Activated naive CD4-positive, alpha-beta T cell treated with anti-CD3 and anti-CD28 coated beads, Interleukin-2, amount 10 ng/mL, durations not matched to agents 7 days and 5 days (primary cell): ENCODE results near the gene CYTH2.

Source experiments
- CTCF ChIA-PET: fragments of 350-600 bp; sonication (Branson Sonifier 250); formaldehyde crosslinking; loops from one replicate; lab custom pipeline; 2021; ENCODE audit warnings: antibody characterized with exemption; lab: Charles Lee
- DNase-seq: peaks from one replicate; pipeline ENCODE4 v3.0.0-alpha.2; 2020
- H3K27ac Mint-ChIP-seq: one replicate; pipeline ENCODE4 v1.8.0; 2021; ENCODE audit warnings: mild to moderate bottlenecking, moderate library complexity, mixed read lengths
- H3K27me3 Mint-ChIP-seq: one replicate; pipeline ENCODE4 v1.8.0; 2021; ENCODE audit warnings: mild to moderate bottlenecking, mixed read lengths
- H3K36me3 Mint-ChIP-seq: one replicate; pipeline ENCODE4 v1.8.0; 2021; ENCODE audit warnings: mixed read lengths
- H3K4me1 Mint-ChIP-seq: one replicate; pipeline ENCODE4 v1.8.0; 2021; ENCODE audit warnings: mixed read lengths
- H3K4me3 Mint-ChIP-seq: one replicate; pipeline ENCODE4 v1.8.0; 2021; ENCODE audit warnings: mild to moderate bottlenecking, moderate library complexity, mixed read lengths
- H3K9me3 Mint-ChIP-seq: one replicate; pipeline ENCODE4 v1.8.0; 2021; ENCODE audit warnings: mixed read lengths

Gene CYTH2

GRCh38 chr19:48500830-48501493, 31.8 kb downstream of the CYTH2 start:
- Mint-ChIP-seq H3K27ac (peak overlapping the region; percentile 51), H3K27me3 (peaks cover 69% of the 10 kb centered on the region), H3K4me3 (peak overlapping the region; percentile 61), H3K9me3 (no peaks in the 10 kb centered on the region), H3K4me1 (peaks cover 29% of the 10 kb centered on the region), H3K36me3 (no peaks in the 10 kb centered on the region)
- no peak for DNase-seq
- CTCF ChIA-PET = interaction anchor here (1.2 kb wide), 1 partner anchor 11 kb away, joined by 4 read pairs; no protein-coding TSS in a partner anchor

GRCh38 chr19:48501494-48502349, 32.6 kb downstream of the CYTH2 start:
- DNase-seq = peak; percentile 88
- Mint-ChIP-seq H3K27me3 (peaks cover 62% of the 10 kb centered on the region), H3K27ac (peak overlapping the region; percentile 51), H3K4me3 (peak overlapping the region; percentile 61), H3K4me1 (peaks cover 29% of the 10 kb centered on the region), H3K36me3 (no peaks in the 10 kb centered on the region), H3K9me3 (no peaks in the 10 kb centered on the region)
- CTCF ChIA-PET = interaction anchor here (1.0 kb wide), 4 partner anchors 12 to 107 kb away, joined by 3 to 5 read pairs (median 3); no protein-coding TSS in a partner anchor

GRCh38 chr19:48502350-48503018, 33.3 kb downstream of the CYTH2 start:
- Mint-ChIP-seq H3K36me3 (no peaks in the 10 kb centered on the region), H3K27ac (no peak overlapping the region), H3K4me3 (peak overlapping the region; percentile 41), H3K9me3 (no peaks in the 10 kb centered on the region), H3K27me3 (peaks cover 54% of the 10 kb centered on the region), H3K4me1 (peaks cover 26% of the 10 kb centered on the region)
- CTCF ChIA-PET = interaction anchor here (1.0 kb wide), 4 partner anchors 13 to 106 kb away, joined by 3 to 5 read pairs (median 3); no protein-coding TSS in a partner anchor
- no peak for DNase-seq

DNA sequence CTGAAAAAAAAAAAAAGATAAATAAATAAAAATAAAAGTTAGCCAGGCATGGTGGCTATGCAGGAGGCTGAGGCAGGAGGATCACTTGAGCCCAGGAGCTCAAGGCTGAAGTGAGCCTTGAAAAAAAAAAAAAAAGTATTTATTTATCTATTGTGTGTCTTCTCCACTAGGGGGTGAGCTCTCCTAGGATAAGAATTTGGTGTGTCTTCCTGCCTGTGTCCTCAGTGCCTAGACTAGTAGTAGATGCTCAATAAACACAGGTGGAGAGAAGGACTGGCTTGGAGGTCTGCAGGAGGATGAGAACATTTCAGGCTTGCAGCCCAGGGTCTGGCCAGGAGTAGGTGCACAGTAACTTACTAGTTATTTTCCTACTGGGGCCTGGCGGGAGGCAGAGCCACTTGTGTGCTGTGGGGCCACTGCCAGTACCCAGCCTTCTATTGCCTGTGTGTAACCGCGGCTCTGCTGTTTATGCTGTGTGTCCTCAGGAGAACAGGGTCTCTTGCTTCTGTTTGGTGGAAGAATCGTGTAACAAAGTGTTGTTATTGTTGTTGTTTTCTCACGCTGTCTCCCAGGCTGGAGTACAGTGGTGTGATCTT, 37.1 kb downstream of the CYTH2 start:
- Mint-ChIP-seq H3K9me3 (no peaks in the 10 kb centered on the region), H3K4me3 (no peak overlapping the region), H3K4me1 (peaks cover 27% of the 10 kb centered on the region), H3K27me3 (peaks cover 36% of the 10 kb centered on the region), H3K36me3 (no peaks in the 10 kb centered on the region), H3K27ac (no peak overlapping the region)
- DNase-seq = peak; percentile 37
- CTCF ChIA-PET = interaction anchor here (0.6 to 6.3 kb wide), 14 partner anchors 13 to 172 kb away, joined by 3 to 138 read pairs (median 4); partner anchors contain the start of gene SPACA4

GRCh38 chr19:48507911-48508439, 38.8 kb downstream of the CYTH2 start:
- Mint-ChIP-seq H3K36me3 (no peaks in the 10 kb centered on the region), H3K27ac (no peak overlapping the region), H3K4me3 (no peak overlapping the region), H3K9me3 (no peaks in the 10 kb centered on the region), H3K27me3 (peaks cover 24% of the 10 kb centered on the region), H3K4me1 (peaks cover 16% of the 10 kb centered on the region)
- DNase-seq = no peak
- CTCF ChIA-PET = interaction anchor here (0.7 to 6.3 kb wide), 6 partner anchors 14 to 101 kb away, joined by 3 to 138 read pairs (median 11); no protein-coding TSS in a partner anchor

DNA sequence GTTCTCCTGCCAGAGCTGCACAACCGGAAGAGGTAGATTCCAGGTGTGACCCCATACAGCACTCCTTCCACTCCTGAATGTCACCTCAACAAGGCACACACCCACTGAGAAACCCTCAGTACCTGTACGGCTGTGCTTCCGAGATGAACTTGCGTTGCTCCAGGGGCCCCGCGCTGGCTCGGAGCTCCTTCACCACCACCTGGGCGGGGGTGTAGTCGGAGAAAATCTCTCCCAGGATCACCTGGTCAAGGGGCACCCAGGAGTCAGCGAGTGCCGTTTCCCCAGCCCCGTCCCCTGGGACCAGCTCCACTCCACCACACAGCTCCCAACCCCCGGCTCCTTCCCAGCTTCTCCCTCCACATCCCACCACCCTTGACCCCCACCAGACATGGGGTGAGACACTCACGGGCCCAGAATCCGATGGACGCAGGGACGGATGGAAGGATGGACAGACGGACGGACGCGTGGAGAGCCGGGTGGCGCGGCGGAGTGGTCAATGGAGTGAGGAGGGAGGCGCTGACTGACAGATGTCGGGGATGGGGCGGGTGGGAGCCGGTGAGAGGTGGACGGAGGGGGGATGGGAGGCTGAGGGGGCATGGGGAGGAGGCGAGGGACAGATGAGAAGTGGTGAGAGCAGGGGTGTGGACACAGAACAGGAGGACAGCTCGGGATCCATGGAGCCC, 39.7 kb downstream of the CYTH2 start:
- no peak overlapping the region for H3K4me3 Mint-ChIP-seq
- H3K4me1 Mint-ChIP-seq = peaks cover 14% of the 10 kb centered on the region
- H3K36me3 Mint-ChIP-seq = no peaks in the 10 kb centered on the region
- no peaks in the 10 kb centered on the region for H3K9me3 Mint-ChIP-seq
- no peak overlapping the region for H3K27ac Mint-ChIP-seq
- peaks cover 17% of the 10 kb centered on the region for H3K27me3 Mint-ChIP-seq
- no peak for DNase-seq
- CTCF ChIA-PET = interaction anchor here (0.7 to 6.3 kb wide), 6 partner anchors 19 to 137 kb away, joined by 3 to 138 read pairs (median 8); partner anchors contain the start of gene CA11

GRCh38 chr19:48509467-48510194, 40.5 kb downstream of the CYTH2 start:
- no peak for DNase-seq
- CTCF ChIA-PET = interaction anchor here (2.8 to 6.3 kb wide), 3 partner anchors 20 to 99 kb away, joined by 13 to 138 read pairs (median 30); no protein-coding TSS in a partner anchor
- Mint-ChIP-seq H3K36me3 (no peaks in the 10 kb centered on the region), H3K27me3 (peaks cover 14% of the 10 kb centered on the region), H3K4me1 (peaks cover 16% of the 10 kb centered on the region), H3K9me3 (no peaks in the 10 kb centered on the region), H3K27ac (no peak overlapping the region), H3K4me3 (no peak overlapping the region)

DNA sequence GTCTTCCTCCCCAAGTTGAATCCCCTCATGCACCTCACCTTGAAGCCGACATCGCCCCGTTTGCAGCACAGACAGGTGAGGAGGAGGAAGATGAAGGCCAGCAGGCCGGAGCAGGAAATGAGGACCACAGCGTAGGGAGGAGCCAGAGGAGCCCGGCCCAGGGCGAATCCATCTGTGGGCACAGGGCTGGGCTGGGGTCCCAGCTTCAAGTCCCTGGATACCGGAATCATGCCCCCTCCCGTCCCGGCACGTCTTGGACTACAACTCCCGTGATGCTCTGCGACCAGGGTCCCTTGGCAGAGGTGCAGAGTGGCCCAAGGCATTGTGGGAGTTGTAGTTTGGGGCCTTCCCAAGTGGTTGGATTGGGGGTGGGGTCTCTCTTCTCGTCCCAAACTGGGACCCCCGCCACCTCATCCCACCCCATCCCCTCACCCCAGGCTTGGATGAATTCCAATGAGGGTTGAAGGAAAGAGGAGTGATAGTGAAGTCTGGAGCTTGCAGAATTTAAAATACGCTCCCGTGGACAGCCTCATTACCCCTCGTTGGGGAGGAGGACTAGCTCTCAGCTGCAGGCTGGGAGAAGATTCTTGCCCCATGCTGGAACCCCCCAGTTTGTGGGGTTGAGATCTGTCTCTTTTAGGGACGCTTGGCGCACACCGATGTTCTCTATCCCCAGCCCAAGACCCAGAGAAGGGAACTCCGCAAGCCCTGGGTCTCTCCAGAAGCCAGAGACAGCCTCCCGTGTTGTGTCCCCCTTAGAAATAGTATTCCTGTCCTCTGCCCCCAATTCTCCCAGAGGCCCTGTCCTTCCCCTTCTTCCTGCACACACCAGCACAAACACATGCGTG, 41.5 kb downstream of the CYTH2 start:
- peak; percentile 86 for DNase-seq
- Mint-ChIP-seq H3K9me3 (no peaks in the 10 kb centered on the region), H3K27me3 (peaks cover 14% of the 10 kb centered on the region), H3K4me3 (peak overlapping the region; percentile 77), H3K4me1 (peaks cover 16% of the 10 kb centered on the region), H3K27ac (no peak overlapping the region), H3K36me3 (no peaks in the 10 kb centered on the region)
- CTCF ChIA-PET = interaction anchor here (6.3 kb wide), 1 partner anchor 76 kb away, joined by 138 read pairs; no protein-coding TSS in a partner anchor

DNA sequence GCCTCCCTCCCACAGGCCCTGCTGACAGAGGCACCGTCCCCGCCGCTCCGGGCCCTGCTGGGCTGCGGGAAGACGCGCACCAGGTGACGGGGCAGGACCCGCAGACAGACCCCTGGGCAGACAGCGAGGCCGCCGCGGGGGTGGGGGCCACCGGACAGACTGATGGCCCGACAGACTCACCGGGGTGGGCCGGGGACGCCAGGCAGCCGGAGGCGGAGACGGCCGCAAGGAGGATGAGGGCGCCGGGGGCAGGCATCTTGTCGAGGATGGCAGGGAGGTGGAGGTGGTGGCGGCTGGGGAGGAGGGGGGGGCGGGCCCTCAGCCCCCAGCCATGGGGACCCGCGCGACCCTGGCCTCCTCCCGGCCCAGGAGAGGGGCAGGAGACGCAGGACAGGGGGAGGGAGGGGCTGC, 42.2 kb downstream of the CYTH2 start:
- H3K4me1 Mint-ChIP-seq = peaks cover 16% of the 10 kb centered on the region
- CTCF ChIA-PET = no interaction called here
- H3K9me3 Mint-ChIP-seq = no peaks in the 10 kb centered on the region
- H3K36me3 Mint-ChIP-seq = no peaks in the 10 kb centered on the region
- H3K27me3 Mint-ChIP-seq = peaks cover 14% of the 10 kb centered on the region
- peak overlapping the region; percentile 77 for H3K4me3 Mint-ChIP-seq
- DNase-seq = peak; percentile 48
- H3K27ac Mint-ChIP-seq = no peak overlapping the region

- H3K36me3 Mint-ChIP-seq = no peaks in the 10 kb centered on the region
- no peak within 1 kb of the TSS for H3K27ac Mint-ChIP-seq
- peaks cover 16% of the 10 kb centered on the region for H3K4me1 Mint-ChIP-seq
- H3K27me3 Mint-ChIP-seq = peaks cover 14% of the 10 kb centered on the region
- CTCF ChIA-PET = no interaction called here
- H3K9me3 Mint-ChIP-seq = no peaks in the 10 kb centered on the region
- peak; percentile 89 for DNase-seq
- peak within 1 kb of the TSS; percentile 77 for H3K4me3 Mint-ChIP-seq
Observed at GRCh38 chr19:48511800-48512503, 42.8 kb downstream of the CYTH2 start, which contains the start of gene LMTK3. LMTK3 (minus strand) TSS chr19:48511835; CDS start chr19:48511576, 259 bp downstream.
